H1 (cell line): Measurements from ENCODE around the gene PLCL1. TPM values are rescaled to one million over a fixed set of nuclear protein-coding genes. Genes with fewer than 3 reads are reported as not detected.

ENCODE experiments used
- CTCF ChIA-PET: fragments of 300-600 bp; sonication (Branson Sonifier 250); formaldehyde crosslinking; loops from one replicate; lab custom pipeline; 2021; ENCODE audit not compliant: partially characterized antibody; lab: Charles Lee
- POLR2A ChIA-PET: fragments of 300-600 bp; sonication (Branson Sonifier 250); formaldehyde crosslinking; loops from one replicate; lab custom pipeline; 2021; ENCODE audit warnings: inconsistent platforms; ENCODE audit not compliant: partially characterized antibody; lab: Charles Lee
- DNase-seq, 2 experiments: peaks; one replicate each; pipeline versions ENCODE4 v3.0.0 to v3.0.0-alpha.2; 2010 to 2022; ENCODE audit warnings: low spot score in 2 of 2, low read depth in 1 of 2, mixed read lengths in 1 of 2
- FAIRE-seq: peaks from 2 replicates; lab custom pipeline; 2011; peaks lifted over from hg19 to GRCh38; lab: Jason Lieb, UNC
- H2AFZ ChIP-seq: 2 replicates; pipeline ENCODE4 v1.8.1; 2012; ENCODE audit warnings: low read length, inconsistent platforms
- H2AK5ac ChIP-seq: 2 replicates; pipeline ENCODE4 v1.6.1; 2013; ENCODE audit warnings: low read depth, low read length
- H2BK120ac ChIP-seq: replicated peaks from 2 replicates; pipeline ENCODE3; 2013; ENCODE audit warnings: low read depth, low read length, inconsistent platforms
- H2BK12ac ChIP-seq: 2 replicates; pipeline ENCODE4 v1.6.1; 2013; ENCODE audit warnings: low read depth, low read length
- H2BK15ac ChIP-seq: 2 replicates; pipeline ENCODE4 v1.6.1; 2013; ENCODE audit warnings: low read length
- H2BK20ac ChIP-seq: 2 replicates; pipeline ENCODE4 v1.6.1; 2013; ENCODE audit warnings: low read length
- H2BK5ac ChIP-seq: 2 replicates; pipeline ENCODE4 v1.6.1; 2013; ENCODE audit warnings: low read depth, low read length
- H3K14ac ChIP-seq: 2 replicates; pipeline ENCODE4 v1.6.1; 2013; ENCODE audit warnings: inconsistent platforms; ENCODE audit not compliant: insufficient read length
- H3K18ac ChIP-seq: 2 replicates; pipeline ENCODE4 v1.6.1; 2013; ENCODE audit warnings: low read length; ENCODE audit errors: extremely low read depth
- H3K23ac ChIP-seq: 2 replicates; pipeline ENCODE4 v1.6.1; 2013; ENCODE audit warnings: inconsistent platforms; ENCODE audit not compliant: insufficient read length
- H3K23me2 ChIP-seq: 2 replicates; pipeline ENCODE4 v1.6.1; 2013; ENCODE audit warnings: low read depth, low read length
- H3K27ac ChIP-seq: 2 replicates; pipeline ENCODE4 v1.6.1; 2011; ENCODE audit warnings: low read depth, low read length, inconsistent platforms
- H3K27me3 ChIP-seq, 4 experiments: replicated peaks in 1 of 4; 1 replicate in 1 of 4; 2 replicates in 3 of 4; pipeline versions ENCODE4 v1.6.1 to v1.8.1; 2011 to 2013; ENCODE audit warnings: low read length in 3 of 4, mild to moderate bottlenecking in 3 of 4, inconsistent platforms in 2 of 4, mixed read lengths in 2 of 4, moderate library complexity in 1 of 4; ENCODE audit not compliant: control insufficient read depth in 3 of 4, insufficient read depth in 3 of 4; ENCODE audit errors: extremely low read depth in 1 of 4
- H3K36me3 ChIP-seq, 4 experiments: 2 replicates each; pipeline versions ENCODE4 v1.6.1 to v1.8.1; 2011 to 2013; ENCODE audit warnings: mild to moderate bottlenecking in 4 of 4, low read length in 3 of 4, moderate library complexity in 2 of 4, control low read depth in 1 of 4, inconsistent platforms in 1 of 4; ENCODE audit not compliant: insufficient read depth in 4 of 4, control insufficient read depth in 2 of 4
- H3K4ac ChIP-seq: replicated peaks from 2 replicates; pipeline ENCODE3; 2013; ENCODE audit warnings: low read length, low read depth, mixed read lengths, inconsistent platforms; ENCODE audit not compliant: insufficient read length
- H3K4me1 ChIP-seq, 4 experiments: replicated peaks in 1 of 4; 1 replicate in 1 of 4; 2 replicates in 3 of 4; pipeline versions ENCODE4 v1.6.1 to v1.8.1; 2011 to 2013; ENCODE audit warnings: low read length in 3 of 4, inconsistent platforms in 2 of 4, mixed read lengths in 1 of 4; ENCODE audit not compliant: insufficient read depth in 4 of 4, control insufficient read depth in 3 of 4
- H3K4me2 ChIP-seq, 2 experiments: 2 replicates each; pipeline versions ENCODE4 v1.6.1 to v1.8.1; 2011 to 2013; ENCODE audit warnings: low read depth in 2 of 2, low read length in 2 of 2, control low read depth in 1 of 2, inconsistent platforms in 1 of 2, mild to moderate bottlenecking in 1 of 2; ENCODE audit not compliant: insufficient read depth in 1 of 2
- H3K4me3 ChIP-seq, 4 experiments: fragments of 200-600, 300-600 bp in 1 of 4; sonication (generic), shearing (Covaris generic), sonication (Bioruptor Twin) in 1 of 4; 2 replicates each; pipeline versions ENCODE4 v1.5.1 to v1.8.1; 2011 to 2016; ENCODE audit warnings: low read length in 4 of 4, low read depth in 3 of 4, control low read depth in 2 of 4, inconsistent platforms in 2 of 4, mild to moderate bottlenecking in 2 of 4, mixed read lengths in 1 of 4, moderate library complexity in 1 of 4; ENCODE audit not compliant: insufficient read depth in 2 of 4; ENCODE audit errors: extremely low read depth in 1 of 4
- H3K56ac ChIP-seq: replicated peaks from 2 replicates; pipeline ENCODE3; 2013; ENCODE audit warnings: low read depth, mild to moderate bottlenecking, mixed read lengths, low read length, inconsistent platforms; ENCODE audit not compliant: insufficient read length
- H3K79me1 ChIP-seq: 2 replicates; pipeline ENCODE4 v1.6.1; 2013; ENCODE audit warnings: low read depth, low read length, control low read depth
- H3K79me2 ChIP-seq, 2 experiments: 2 replicates each; pipeline versions ENCODE4 v1.6.1 to v1.8.1; 2012 to 2013; ENCODE audit warnings: low read length in 2 of 2, mild to moderate bottlenecking in 2 of 2, inconsistent platforms in 1 of 2; ENCODE audit not compliant: insufficient read depth in 2 of 2, control insufficient read depth in 1 of 2
- H3K9ac ChIP-seq, 4 experiments: replicated peaks in 1 of 4; 1 replicate in 1 of 4; 2 replicates in 3 of 4; pipeline versions ENCODE4 v1.6.1 to v1.8.1; 2011 to 2013; ENCODE audit warnings: low read depth in 3 of 4, low read length in 3 of 4, control low read depth in 2 of 4, mild to moderate bottlenecking in 2 of 4, moderate library complexity in 2 of 4, inconsistent platforms in 1 of 4; ENCODE audit errors: extremely low read depth in 1 of 4
- H3K9me3 ChIP-seq, 2 experiments: 2 replicates each; pipeline versions ENCODE4 v1.6.1 to v1.8.1; 2012 to 2013; ENCODE audit warnings: mild to moderate bottlenecking in 2 of 2, moderate library complexity in 2 of 2, control low read depth in 1 of 2, inconsistent platforms in 1 of 2, low read depth in 1 of 2, low read length in 1 of 2, mixed read lengths in 1 of 2; ENCODE audit not compliant: insufficient read depth in 2 of 2
- H4K20me1 ChIP-seq, 2 experiments: replicated peaks in 1 of 2; 2 replicates each; pipeline versions ENCODE3 to v1.8.1; 2011 to 2013; ENCODE audit warnings: inconsistent platforms in 2 of 2, low read length in 2 of 2, mild to moderate bottlenecking in 1 of 2; ENCODE audit not compliant: insufficient read depth in 2 of 2, control insufficient read depth in 1 of 2
- H4K5ac ChIP-seq: 2 replicates; pipeline ENCODE4 v1.6.1; 2013; ENCODE audit warnings: low read length, low read depth, mixed read lengths, inconsistent platforms; ENCODE audit not compliant: insufficient read length
- H4K8ac ChIP-seq: 2 replicates; pipeline ENCODE4 v1.8.0; 2013; ENCODE audit warnings: mild to moderate bottlenecking, moderate library complexity, low read length, inconsistent platforms; ENCODE audit not compliant: insufficient read depth; ENCODE audit errors: extremely low read depth
- H4K91ac ChIP-seq: replicated peaks from 2 replicates; pipeline ENCODE3; 2013; ENCODE audit warnings: low read length, mixed read lengths, inconsistent platforms; ENCODE audit not compliant: insufficient read length
- ASH2L ChIP-seq: fragments of 200-600, 300-600 bp; sonication (generic); IDR thresholded peaks from one replicate; pipeline ENCODE4 v1.7.1; 2017; ENCODE audit warnings: low read length
- BRCA1 ChIP-seq: IDR thresholded peaks from 2 replicates; pipeline ENCODE4 v1.6.1; 2012; ENCODE audit warnings: low read depth, low read length, improper control_type of control experiment
- CBX5 ChIP-seq: fragments of 300-800, 300-1000 bp; sonication (generic); IDR thresholded peaks from 2 replicates; pipeline ENCODE4 v1.7.1; 2016; ENCODE audit warnings: antibody characterized with exemption, low read length, low read depth
- CHD2 ChIP-seq: IDR thresholded peaks from 2 replicates; pipeline ENCODE4 v1.6.1; 2012; ENCODE audit warnings: low read length, improper control_type of control experiment
- EZH2 ChIP-seq: fragments of 200-600 bp; sonication (generic); IDR thresholded peaks from 2 replicates; pipeline ENCODE4 v1.7.1; 2012; ENCODE audit warnings: low read depth, mild to moderate bottlenecking, moderate library complexity, low read length, inconsistent platforms; ENCODE audit not compliant: severe bottlenecking
- JUN ChIP-seq: IDR thresholded peaks from 2 replicates; pipeline ENCODE4 v1.6.1; 2011; ENCODE audit warnings: low read depth, mild to moderate bottlenecking, improper control_type of control experiment, low read length
- KDM5A ChIP-seq: fragments of 200-600 bp; IDR thresholded peaks from 2 replicates; pipeline ENCODE4 v1.7.1; 2012; ENCODE audit warnings: mild to moderate bottlenecking, low read length, inconsistent platforms, mixed read lengths
- RNF2 ChIP-seq: fragments of 200-900, 300-1000 bp; sonication (generic); IDR thresholded peaks from 2 replicates; pipeline ENCODE4 v1.7.1; 2016; ENCODE audit warnings: borderline replicate concordance, low read depth, mild to moderate bottlenecking, antibody characterized with exemption, low read length; ENCODE audit not compliant: poor library complexity, severe bottlenecking; ENCODE audit errors: missing control alignments
- RXRA ChIP-seq: IDR thresholded peaks from 2 replicates; pipeline ENCODE4 v1.6.1; 2011; ENCODE audit warnings: low read depth, mild to moderate bottlenecking, low read length, moderate library complexity; ENCODE audit not compliant: insufficient read depth
- SIX5 ChIP-seq: IDR thresholded peaks from 2 replicates; pipeline ENCODE4 v1.6.1; 2011; ENCODE audit warnings: mild to moderate bottlenecking, low read depth, low read length
- SP2 ChIP-seq: IDR thresholded peaks from 2 replicates; pipeline ENCODE4 v1.6.1; 2012; ENCODE audit warnings: mild to moderate bottlenecking, low read length, inconsistent platforms
- TAF7 ChIP-seq: optimal IDR thresholded peaks from 2 replicates; pipeline ENCODE3; 2011; ENCODE audit warnings: low read depth, mild to moderate bottlenecking, inconsistent platforms, low read length, moderate library complexity, borderline replicate concordance
- WGBS, 2 experiments: shearing (Covaris generic) in 1 of 2; methylation state at CpG; one replicate each; pipeline versions ENCODE4 v1.1.6 to v1.1.7; 2013 to 2015; ENCODE audit warnings: low lambda C conversion rate in 2 of 2, mixed read lengths in 2 of 2, inconsistent platforms in 1 of 2, low coverage in 1 of 2, missing lambda C conversion rate in 1 of 2; ENCODE audit not compliant: insufficient replicate concordance in 2 of 2, insufficient coverage in 1 of 2, insufficient read length in 1 of 2; ENCODE audit errors: extremely low coverage in 1 of 2, missing lambda C conversion rate in 1 of 2; 5-methylcytosine and 5-hydroxymethylcytosine counted together
- polyA plus RNA-seq, 7 experiments: library from polyadenylated mRNA; depleted of rRNA in 3 of 7; stranded (reverse) in 5 of 7; unstranded in 2 of 7; fragments of >200 nt in 5 of 7; fragments of 200-250 nt in 2 of 7; gene quantifications; 1 replicate in 5 of 7; 2 replicates in 1 of 7; 4 replicates in 1 of 7; pipeline versions ENCODE4 v1.2.1 to v1.2.3, GENCODE V29; 2011 to 2013; ENCODE audit warnings: missing spikeins in 2 of 7, mixed read lengths in 2 of 7
- total RNA-seq: library from RNA; stranded (reverse); fragmentation: NEBNext Ultra II Directional; extraction: Animal tissue kit (Norgen Biotek cat#: 25700); gene quantifications from 2 replicates; pipeline ENCODE4 v1.2.1, GENCODE V29; 2021

The PLCL1 gene
- total and polyA plus RNA-seq, 2 of the 8 experiments (the other 6 are each of a cell fraction or from before 2014, with no cell fraction given) = not detected

DNA sequence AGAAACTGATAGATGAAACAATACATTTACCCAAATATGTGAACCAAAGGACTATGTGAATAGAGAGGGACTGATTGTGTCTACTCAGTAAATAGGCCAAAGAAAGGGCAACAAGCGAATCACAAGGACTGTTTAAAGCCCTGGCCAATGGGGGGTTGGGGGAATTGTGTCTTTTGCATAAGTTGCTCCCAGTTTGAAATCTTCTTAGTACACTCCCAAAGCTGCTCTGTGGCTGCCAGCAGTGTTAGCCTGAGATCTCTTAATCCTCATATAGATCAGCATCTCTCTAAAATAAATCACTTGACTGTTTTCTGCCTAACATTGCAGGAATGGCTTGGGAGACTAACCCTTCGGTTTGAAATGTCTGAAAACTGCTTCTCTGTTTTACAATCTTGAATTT lies 236.4 kb downstream of the PLCL1 start:
- no peak overlapping the region for H3K23ac ChIP-seq
- no peak overlapping the region for H4K91ac ChIP-seq
- no peak overlapping the region for H4K5ac ChIP-seq
- H3K23me2 ChIP-seq = no peaks in the 10 kb centered on the region
- no peak overlapping the region for H2AK5ac ChIP-seq
- no peak overlapping the region for H2BK12ac ChIP-seq
- no peak for FAIRE-seq
- H2BK5ac ChIP-seq = no peak overlapping the region
- H3K4me3 ChIP-seq = no peak overlapping the region
- DNase-seq = no peak
- CTCF ChIA-PET = interaction anchor here (0.6 kb wide), 1 partner anchor 247 kb away, joined by 3 read pairs; no protein-coding TSS in a partner anchor
- H3K56ac ChIP-seq = no peak overlapping the region
- H4K20me1 ChIP-seq = no peaks in the 10 kb centered on the region
- H3K4me2 ChIP-seq = no peak overlapping the region
- H3K9ac ChIP-seq = no peak overlapping the region
- H3K27ac ChIP-seq = no peak overlapping the region
- no peaks in the 10 kb centered on the region for H3K9me3 ChIP-seq
- no peak overlapping the region for H2BK120ac ChIP-seq
- H3K79me2 ChIP-seq = no peaks in the 10 kb centered on the region
- H3K36me3 ChIP-seq = no peaks in the 10 kb centered on the region
- no peak overlapping the region for H2BK15ac ChIP-seq
- H2AFZ ChIP-seq = no peak overlapping the region
- no peak overlapping the region for H4K8ac ChIP-seq
- H3K4ac ChIP-seq = no peak overlapping the region
- H2BK20ac ChIP-seq = no peak overlapping the region
- no peaks in the 10 kb centered on the region for H3K27me3 ChIP-seq
- TF ChIP-seq BRCA1 (no peak), EZH2 (no peak), CHD2 (no peak), SIX5 (no peak), KDM5A (no peak), TAF7 (no peak), RNF2 (no peak), RXRA (no peak), JUN (no peak), CBX5 (no peak), ASH2L (no peak), SP2 (no peak)
- TF ChIP-seq, all 59 proteins: peak for 0
- H3K4me1 ChIP-seq = no peaks in the 10 kb centered on the region; a peak in 1 of 7 replicates
- POLR2A ChIA-PET = no interaction called here
- 68% methylated on average over 2 of the region's 2 CpGs; no CpG with 5 or more reads in 1 of the 2 experiments for WGBS, 2 experiments
- no peak overlapping the region for H3K14ac ChIP-seq
- no peak overlapping the region for H3K18ac ChIP-seq
- no peaks in the 10 kb centered on the region for H3K79me1 ChIP-seq
